GM19372 (cell line): Measurements from ENCODE around the gene ISYNA1.
A peak's percentile ranks its signal among the peaks of the same experiment; 100 is the strongest.

Experiments used
- ATAC-seq: cut with Tn5 transposase; IDR thresholded peaks from one replicate; pipeline ENCODE4 v1.9.1; 2021; ENCODE audit warnings: mild to moderate bottlenecking, low read depth, moderate library complexity; ENCODE audit not compliant: unreplicated experiment

ISYNA1 gene

DNA sequence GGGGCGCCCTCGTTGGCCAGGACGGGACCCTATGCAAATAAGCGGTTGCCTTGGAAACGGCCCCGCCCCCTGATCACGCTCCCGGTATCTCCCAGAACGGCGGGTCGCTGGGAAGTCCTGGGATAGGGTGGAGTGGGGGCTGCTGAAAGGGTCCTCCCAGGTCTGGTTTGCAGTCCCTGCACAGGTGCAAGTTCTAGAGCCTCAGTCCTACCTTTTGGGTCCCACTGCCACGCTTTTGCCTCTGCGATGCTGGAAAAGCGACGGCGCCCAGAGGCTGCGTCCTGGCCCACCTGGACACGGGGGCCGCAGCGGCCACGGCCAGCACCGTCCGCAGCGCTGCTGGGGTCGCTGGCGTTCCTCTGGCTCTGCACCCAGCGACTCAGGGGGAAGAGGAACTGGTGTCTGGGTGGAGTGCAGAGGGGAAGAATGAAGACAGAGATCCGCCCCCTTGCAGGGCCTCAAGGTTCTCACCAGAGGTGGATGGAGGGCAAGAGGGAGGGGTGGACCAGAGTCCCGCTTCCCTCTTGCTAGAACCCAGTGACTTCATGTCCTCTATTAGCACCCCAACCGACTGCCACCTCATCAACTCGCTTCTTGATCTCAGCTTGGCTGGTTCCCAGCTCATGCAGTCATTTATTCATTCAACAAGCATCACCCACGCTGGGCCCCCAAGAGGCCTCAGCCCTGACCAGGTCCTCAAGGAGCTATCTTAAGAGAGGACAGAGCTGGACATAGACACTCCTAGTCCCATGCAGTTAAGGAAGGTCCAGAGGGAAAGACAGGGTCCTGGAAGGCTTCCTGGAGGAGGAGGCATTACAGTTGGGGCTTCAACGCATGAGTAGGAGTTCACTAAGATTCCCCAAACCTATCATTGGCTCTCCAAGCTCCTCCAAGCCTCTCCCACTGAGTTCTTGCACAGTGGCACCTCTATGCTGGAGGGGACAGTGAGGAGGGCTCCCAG, 40.4 kb downstream of the ISYNA1 start, which contains the start of gene LRRC25:
LRRC25 (minus strand) TSS at position 381 of the 961 bp plus-strand sequence. CDS start 659 bp downstream, outside the sequence.
- no peak for ATAC-seq

DNA sequence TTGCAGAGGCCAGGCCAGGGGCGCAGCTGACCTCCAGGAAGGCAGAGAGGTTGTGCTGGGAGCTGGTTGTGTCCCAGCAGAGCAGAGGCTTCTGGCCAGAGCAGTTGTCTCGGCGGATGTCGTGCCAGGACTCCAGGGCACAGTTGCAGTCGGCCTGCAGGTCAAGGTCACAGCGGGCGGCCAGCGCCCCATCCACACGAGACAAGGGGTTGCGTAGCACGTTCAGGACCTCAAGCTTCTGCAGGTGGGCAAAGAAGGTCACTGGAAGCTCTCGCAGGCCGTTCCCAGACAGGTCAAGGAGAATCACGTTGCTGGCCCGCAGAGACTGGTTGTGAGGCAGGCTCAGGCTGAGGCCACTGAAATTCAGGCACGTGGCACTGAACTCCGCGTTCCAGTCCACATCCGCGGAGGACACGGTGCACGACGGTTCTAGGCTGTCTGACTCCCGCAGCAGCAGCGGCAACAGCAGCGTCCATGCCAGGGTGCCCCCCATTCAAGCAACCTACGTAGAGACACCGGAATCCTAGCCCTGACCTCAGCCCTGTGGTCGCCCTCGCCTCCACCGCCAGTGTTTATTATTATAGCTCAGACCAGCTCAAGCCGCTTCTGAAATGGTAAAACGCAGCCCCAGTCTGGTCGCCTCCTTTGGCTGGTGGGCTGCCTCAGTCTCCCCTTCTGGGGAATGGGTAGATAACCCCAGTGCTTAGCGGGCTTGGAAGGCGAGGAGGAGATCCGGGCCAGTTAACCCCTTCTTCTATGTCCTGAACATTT, 41.3 kb downstream of the ISYNA1 start:
- ATAC-seq, result no peak

GRCh38 chr19:18393836-18394235, 44.1 kb downstream of the ISYNA1 start:
- no peak for ATAC-seq

DNA sequence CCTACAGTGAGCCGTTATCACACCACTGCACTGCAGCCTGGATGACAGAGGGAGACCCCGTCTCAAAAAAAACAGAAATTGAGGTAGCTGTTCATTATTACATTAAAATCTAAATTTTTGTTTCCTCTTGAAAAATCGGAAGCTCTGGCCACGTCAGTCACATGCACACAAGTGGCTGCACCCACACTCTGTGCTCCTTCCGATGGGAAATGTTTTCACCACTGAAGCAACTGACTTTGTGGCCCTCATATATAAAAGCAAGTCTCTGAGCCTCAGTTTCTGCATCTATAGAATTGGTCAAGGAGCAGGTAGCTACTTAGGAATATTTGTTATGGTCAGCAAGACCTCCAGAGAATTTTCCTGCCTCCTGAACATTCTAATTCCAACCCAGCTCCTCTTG, 45.0 kb downstream of the ISYNA1 start:
- no peak for ATAC-seq

GRCh38 chr19:18392417-18392816, 45.5 kb downstream of the ISYNA1 start:
- no peak for ATAC-seq

DNA sequence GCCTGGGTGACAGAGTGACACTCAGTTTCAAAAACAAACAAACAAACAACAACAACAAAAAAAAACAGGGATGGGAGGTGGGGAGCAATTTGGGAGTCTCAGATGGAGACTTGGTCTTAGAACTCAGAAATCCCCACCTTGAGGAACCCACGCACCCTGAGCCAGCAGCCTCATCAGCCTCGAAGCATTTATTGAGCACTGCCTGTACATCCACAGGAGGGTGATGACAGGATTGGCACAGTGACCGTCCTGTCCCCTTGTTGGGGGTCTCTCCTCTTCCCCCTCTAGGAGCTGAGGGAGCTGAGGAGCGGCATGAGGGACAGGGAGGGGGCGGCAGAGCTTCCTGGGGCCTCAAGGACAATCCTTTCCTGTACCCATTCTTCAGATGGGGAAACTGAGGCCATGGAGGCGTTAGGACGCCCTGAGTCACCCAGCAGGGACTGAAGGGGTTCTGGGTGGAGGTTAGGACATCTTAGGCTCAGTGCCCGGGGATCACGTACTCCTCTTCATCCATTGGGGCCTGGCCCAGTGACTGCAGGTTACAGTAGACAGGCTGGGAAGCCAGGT, 46.3 kb downstream of the ISYNA1 start:
- ATAC-seq, result no peak

DNA sequence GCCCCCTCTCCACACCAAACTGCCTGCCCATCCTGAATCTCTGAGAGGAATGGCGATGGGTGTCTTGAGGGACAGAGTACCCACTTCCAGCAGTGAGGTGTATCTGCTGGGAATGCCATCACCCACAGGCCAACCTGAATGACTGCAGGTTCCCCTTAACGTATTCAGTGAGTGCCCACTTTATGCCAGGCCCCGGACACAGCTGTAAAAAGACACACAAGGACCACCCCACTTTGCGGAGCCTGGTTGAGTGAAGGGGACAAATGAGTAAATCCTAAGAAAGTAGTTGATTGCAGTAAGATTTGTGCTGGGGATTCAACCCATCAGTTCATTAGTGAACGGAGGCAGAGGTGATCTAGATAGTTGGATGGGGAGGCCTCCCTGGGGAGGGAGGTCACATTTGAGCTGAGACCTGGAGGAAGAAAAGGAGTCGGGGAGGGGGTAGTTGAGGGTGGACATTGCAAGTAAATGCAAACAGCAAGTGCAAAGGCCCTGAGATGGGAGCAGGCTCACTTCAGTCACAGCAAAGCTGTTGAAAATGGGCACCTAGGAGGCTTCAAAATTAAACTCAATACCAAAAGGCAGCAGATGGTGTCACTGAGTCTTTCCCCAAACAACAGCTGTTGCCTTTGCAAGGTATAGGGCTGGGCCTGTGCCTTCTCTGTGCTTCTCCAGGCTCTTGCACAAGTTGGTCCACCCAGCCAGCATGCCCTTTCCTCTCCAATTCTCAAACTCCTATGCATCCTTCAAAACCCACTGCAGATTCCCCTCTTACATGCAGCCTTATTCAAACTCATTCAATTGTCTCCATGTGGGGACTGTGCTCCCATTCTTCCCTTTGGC, 47.6 kb downstream of the ISYNA1 start:
- no peak for ATAC-seq

DNA sequence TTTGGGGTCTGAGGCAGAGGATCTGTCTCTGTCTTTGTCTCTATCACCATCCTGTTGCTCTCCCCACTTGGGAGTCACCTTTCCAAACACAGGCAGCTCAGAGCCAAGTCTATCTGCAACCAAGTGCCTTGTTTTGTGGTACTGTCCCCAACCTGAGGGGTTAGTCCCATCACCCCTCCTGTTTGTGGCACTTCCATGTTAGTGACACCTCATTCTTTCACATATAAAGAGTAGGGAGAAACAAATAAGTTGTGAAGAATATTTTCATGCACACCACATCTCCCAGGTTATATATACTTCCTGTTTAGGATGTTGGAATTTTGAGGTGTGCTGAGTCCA, 48.2 kb downstream of the ISYNA1 start:
- no peak for ATAC-seq

DNA sequence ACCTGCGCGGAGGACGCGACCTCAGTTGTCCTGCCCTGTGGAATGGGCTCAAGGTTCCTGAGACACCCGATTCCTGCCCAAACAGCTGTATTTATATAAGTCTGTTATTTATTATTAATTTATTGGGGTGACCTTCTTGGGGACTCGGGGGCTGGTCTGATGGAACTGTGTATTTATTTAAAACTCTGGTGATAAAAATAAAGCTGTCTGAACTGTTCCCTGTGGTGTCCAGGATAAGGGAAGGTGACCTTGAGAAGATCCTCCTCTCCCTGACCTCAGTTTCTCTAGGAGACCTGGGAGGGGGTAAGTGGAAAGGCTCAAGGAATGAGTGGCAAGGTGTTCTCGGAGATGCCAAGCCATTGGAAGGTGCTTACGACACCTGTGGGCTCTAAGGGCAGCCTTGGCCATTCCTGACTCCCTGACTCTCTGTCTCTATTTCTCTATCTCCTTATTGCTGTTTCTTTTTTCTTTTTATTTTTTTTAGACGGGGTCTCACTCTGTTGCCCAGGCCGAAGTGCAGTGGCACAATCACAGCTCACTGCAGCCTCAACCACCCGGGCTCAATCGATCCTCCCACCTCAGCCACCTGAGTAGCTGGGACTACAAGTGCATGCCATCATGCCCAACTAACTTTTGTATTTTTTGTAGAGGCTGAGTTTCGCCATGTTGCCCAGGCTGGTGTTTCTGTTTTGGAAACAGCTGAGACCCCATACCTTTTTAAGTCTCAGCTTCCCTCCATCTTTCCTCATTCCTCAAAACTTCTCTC, 48.8 kb downstream of the ISYNA1 start:
- ATAC-seq, result no peak

DNA sequence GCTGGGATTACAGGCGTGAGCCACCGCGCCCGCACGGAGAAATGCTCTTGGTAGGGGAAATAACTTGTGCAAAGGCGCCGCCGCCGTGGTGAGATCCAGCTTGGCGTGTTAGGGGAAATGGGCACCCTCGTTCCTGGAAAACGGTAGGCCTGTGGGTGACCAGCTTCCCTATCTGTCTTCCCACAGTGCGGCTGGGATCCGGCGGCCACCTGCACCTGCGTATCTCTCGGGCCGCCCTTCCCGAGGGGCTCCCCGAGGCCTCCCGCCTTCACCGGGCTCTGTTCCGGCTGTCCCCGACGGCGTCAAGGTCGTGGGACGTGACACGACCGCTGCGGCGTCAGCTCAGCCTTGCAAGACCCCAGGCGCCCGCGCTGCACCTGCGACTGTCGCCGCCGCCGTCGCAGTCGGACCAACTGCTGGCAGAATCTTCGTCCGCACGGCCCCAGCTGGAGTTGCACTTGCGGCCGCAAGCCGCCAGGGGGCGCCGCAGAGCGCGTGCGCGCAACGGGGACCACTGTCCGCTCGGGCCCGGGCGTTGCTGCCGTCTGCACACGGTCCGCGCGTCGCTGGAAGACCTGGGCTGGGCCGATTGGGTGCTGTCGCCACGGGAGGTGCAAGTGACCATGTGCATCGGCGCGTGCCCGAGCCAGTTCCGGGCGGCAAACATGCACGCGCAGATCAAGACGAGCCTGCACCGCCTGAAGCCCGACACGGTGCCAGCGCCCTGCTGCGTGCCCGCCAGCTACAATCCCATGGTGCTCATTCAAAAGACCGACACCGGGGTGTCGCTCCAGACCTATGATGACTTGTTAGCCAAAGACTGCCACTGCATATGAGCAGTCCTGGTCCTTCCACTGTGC, 49.6 kb downstream of the ISYNA1 start:
- ATAC-seq, result peak; percentile 75

DNA sequence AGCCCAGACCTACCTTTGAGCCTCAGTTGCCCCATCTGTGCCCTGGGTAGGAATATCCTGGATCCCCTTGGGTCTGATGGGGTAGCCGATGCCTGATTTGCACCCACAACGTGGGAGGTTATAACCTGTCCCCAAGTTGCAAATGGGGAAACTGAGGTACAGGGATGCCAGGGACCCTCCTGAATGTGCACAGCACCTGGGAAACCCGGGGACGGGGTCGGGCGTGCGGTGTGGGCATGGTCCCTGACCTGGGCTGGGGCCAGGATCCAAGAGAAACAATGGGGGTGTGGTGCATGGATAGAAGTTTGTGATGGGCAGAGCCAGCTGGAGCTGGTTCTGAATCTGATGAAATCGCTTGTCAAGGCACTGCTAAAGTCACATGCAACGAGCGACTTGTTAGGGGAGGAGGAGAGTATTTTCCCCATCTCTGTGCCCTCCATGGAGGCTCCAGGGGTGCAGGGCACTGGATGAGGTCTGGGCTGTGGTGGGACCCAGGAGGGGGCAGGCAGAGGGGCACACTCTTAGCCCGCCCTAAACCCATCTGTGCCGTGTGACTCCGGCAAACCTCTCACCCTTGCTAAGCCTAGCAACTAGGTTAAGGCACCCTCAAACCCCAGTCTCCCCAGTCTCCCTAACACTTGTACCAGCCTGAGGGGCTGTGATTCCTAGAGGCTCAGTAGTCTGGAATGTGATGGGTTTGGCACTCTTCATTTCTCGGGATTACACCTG, 51.2 kb downstream of the ISYNA1 start:
- no peak for ATAC-seq

GRCh38 chr19:18385675-18386542, 52.0 kb downstream of the ISYNA1 start, which contains the start of gene GDF15:
TSS of gene GDF15 (plus strand) at chr19:18386158. CDS start at chr19:18386190, 32 bp downstream.
- no peak for ATAC-seq

GRCh38 chr19:18385359-18385674, 52.6 kb downstream of the ISYNA1 start:
- ATAC-seq, result no peak

DNA sequence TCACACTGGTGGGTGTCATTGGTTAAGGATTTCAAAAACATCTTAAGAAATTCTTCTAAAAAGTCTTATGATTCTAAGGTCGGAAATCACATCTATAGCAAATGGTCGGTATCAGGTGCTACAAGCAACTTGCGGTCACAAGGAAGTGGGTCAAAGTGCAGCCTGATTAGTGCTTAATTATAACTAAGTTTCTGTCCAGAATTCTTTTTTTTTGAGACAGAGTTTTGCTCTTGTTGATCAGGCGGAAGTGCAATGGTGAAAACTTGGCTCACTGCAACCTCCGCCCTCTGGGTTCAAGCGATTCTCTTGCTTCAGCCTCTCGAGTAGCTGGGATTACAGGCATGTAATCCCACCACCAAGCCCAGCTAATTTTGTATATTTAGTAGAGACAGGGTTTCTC, 53.2 kb downstream of the ISYNA1 start:
- no peak for ATAC-seq
